ENCODE results near the gene OMP.

- TF ChIP-seq CTCF (IDR thresholded peaks at IDR 0.05), result no peak
- no peak for TF ChIP-seq POLR2A (IDR thresholded peaks at IDR 0.05)
Observed at GRCh38 chr11:77129842-77130756, 27.5 kb downstream of the OMP start.

Data from uterus (tissue), 2 donors.